Erythroblast (primary cell): ENCODE results near the gene CALY.

Experiments used
- GATA1 ChIP-seq: IDR thresholded peaks from 2 replicates; pipeline ENCODE4 v1.6.1; 2011; ENCODE audit warnings: low read depth, mild to moderate bottlenecking, control low read depth, low read length, moderate library complexity
- POLR2A ChIP-seq: IDR thresholded peaks from 2 replicates; pipeline ENCODE4 v1.6.1; 2011; ENCODE audit warnings: mild to moderate bottlenecking, low read length

- TF ChIP-seq POLR2A (no peak), GATA1 (no peak)
These were observed 29.4 kb upstream of the CALY start for GRCh38 chr10:133366130-133366478.
